Breast epithelium (tissue), 3 donors: Measurements from ENCODE around the gene OR10P1.
"Not testable (repeated sequence)": the region's sequence is repeated elsewhere in the genome, so short reads cannot be mapped to it uniquely, and the experiment has no call there.

ENCODE experiments used
- POLR2A ChIP-seq: fragments of 450-650 bp; IDR thresholded peaks from one replicate; pipeline ENCODE4 v1.6.1; 2016; ENCODE audit warnings: antibody characterized with exemption, mild to moderate bottlenecking, moderate library complexity
- POLR2AphosphoS5 ChIP-seq, 3 donors: sonication (generic); formaldehyde crosslinking; IDR thresholded peaks; one replicate each; pipeline ENCODE4 v1.6.1; 2017; ENCODE audit warnings: antibody characterized with exemption in 3 of 3

DNA sequence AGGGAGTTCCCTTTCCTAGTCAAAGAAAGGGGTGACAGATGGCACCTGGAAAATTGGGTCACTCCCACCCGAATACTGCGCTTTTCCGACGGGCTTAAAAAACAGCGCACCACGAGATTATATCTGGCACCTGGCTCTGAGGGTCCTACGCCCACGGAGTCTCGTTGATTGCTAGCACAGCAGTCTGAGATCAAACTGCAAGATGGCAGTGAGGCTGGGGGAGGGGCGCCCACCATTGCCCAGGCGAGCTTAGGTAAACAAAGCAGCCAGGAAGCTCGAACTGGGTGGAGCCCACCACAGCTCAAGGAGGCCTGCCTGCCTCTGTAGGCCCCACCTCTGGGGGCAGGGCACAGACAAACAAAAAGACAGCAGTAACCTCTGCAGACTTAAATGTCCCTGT lies 46.5 kb upstream of the OR10P1 start:
- TF ChIP-seq POLR2A; POLR2AphosphoS5 (IDR thresholded peaks at IDR 0.05): not testable (repeated sequence)
